ENCODE results near the gene STBD1.
"Not testable (repeated sequence)": the region's sequence is repeated elsewhere in the genome, so short reads cannot be mapped to it uniquely, and the experiment has no call there.

The STBD1 gene

DNA sequence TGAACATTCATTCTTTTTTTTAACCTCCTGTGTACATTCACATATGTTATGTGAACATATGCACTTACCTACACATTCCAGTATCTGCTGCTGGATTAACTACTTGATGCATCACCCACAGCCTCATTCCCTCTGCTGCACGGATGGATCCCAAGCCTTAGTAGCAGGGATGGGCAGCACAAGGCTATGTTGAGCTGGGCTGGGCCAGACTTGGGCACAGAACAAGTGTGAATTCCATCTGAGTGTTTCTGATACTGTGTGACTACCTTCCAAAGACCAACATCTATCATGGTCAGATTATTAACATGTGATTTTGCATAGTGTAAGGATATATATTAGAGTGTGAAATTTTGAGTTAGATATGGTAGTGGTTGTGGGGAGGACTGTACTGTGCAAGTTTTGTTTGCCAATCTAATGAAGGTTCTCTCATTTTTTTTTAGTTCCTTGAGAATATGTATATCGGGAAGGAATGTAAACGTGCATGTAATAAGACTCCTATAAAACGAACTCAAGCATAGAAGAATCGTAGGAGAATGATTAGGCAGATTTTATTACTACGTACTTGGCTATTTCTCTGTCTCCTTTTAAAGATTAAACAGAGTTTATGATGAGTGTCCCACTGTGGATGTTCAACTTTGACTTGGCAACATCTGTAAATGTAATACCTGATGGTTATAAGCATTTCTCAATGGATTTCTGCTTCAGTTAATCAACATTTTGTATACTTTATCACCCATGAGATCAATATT, 23.4 kb upstream of the STBD1 start:
- DNase-seq (ENCODE audit: insufficient read length, low spot score) (no peak), FAIRE-seq (no peak)

- FAIRE-seq (no peak), DNase-seq (ENCODE audit: insufficient read length, low spot score) (no peak)
Observed at GRCh38 chr4:76283900-76284299, 22.6 kb upstream of the STBD1 start.

GRCh38 chr4:76287811-76288210, 18.7 kb upstream of the STBD1 start:
- DNase-seq (ENCODE audit: insufficient read length, low spot score); FAIRE-seq: not testable (repeated sequence)

- FAIRE-seq: no peak
- no peak for DNase-seq (ENCODE audit: insufficient read length, low spot score)
Observed at GRCh38 chr4:76292730-76293129, 13.8 kb upstream of the STBD1 start.

- no peak for FAIRE-seq
- DNase-seq (ENCODE audit: insufficient read length, low spot score): no peak
Observed at GRCh38 chr4:76293772-76294171, 12.8 kb upstream of the STBD1 start.

GRCh38 chr4:76296286-76296820, 10.2 kb upstream of the STBD1 start:
- FAIRE-seq (no peak), DNase-seq (ENCODE audit: insufficient read length, low spot score) (no peak)

- no peak for DNase-seq (ENCODE audit: insufficient read length, low spot score)
- FAIRE-seq: no peak
Observed at GRCh38 chr4:76298227-76298626, 8.3 kb upstream of the STBD1 start.

GRCh38 chr4:76300012-76300411, 6.5 kb upstream of the STBD1 start:
- no peak for DNase-seq (ENCODE audit: insufficient read length, low spot score)
- no peak for FAIRE-seq

- peak; percentile 59 for DNase-seq (ENCODE audit: insufficient read length, low spot score)
- FAIRE-seq: no peak
Observed at GRCh38 chr4:76301068-76301774, 5.3 kb upstream of the STBD1 start.

- FAIRE-seq (no peak), DNase-seq (ENCODE audit: insufficient read length, low spot score) (no peak)
Observed at GRCh38 chr4:76301775-76302162, 4.8 kb upstream of the STBD1 start.

DNA sequence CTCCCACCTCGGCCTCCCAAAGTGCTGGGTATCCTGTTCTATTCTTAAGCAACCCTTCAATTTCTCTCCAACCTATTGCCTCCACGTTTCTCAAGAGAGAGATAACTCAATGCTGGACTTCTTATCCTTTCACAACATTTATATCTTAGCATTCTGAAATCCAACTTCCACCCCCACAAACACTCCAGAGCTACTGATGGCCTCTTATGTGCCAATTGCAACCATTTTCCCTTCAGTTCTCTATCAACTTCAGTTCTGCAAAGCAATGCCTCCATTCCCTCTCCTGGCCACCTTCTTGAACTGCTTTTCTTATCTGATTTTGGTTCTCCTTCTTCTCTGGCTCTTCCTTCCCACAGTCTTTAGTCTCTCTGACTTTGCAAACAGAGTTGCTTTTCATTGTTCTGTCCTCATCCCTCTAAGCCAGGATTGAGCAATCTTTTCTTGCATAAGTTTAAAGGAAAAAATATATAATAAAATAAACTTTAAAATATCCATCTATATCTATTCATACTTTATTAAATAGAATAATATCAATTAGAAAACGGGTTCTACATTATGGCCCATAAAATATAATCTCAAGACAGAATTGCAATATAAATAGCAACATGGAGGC, 3.6 kb upstream of the STBD1 start:
- FAIRE-seq (no peak), DNase-seq (ENCODE audit: insufficient read length, low spot score) (no peak)

DNA sequence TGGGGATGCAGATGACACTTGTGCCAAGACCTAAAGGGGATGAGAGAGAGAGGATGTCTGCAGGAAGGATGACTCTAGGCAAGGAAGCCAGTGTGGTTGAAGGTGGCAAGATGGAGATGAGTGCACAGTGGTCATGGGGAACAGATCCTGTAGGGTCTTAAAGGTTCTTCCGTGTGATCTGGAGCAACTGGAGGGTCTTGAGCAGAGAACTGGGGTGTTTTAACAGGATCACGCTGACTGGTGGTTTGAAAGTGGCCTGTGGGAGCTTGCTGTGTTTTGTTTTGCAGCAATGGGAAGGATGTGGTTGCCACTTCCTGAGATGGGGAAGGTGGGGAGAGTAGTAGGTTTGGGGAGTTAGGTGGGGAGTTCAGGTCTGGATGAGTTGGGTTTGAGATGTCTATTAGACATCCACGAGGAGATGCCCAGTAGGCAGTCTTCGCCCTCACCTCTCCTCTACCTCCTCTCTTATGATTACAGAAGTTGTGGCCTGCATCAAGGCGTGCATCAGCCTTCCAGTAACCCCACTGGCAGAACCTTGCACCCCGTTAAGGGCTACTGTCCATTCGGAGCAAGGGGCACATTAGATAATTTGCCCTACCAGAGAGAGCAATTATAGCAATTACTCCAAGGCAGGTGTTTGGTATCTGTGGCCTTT, 1.4 kb upstream of the STBD1 start:
- FAIRE-seq: no peak
- DNase-seq (ENCODE audit: insufficient read length, low spot score): no peak

GRCh38 chr4:76306882-76307659, 538 bp downstream of the STBD1 start:
- peak; percentile 32 for DNase-seq (ENCODE audit: insufficient read length, low spot score)
- FAIRE-seq: no peak

- FAIRE-seq (no peak), DNase-seq (ENCODE audit: insufficient read length, low spot score) (no peak)
Observed at GRCh38 chr4:76307660-76308014, 1.1 kb downstream of the STBD1 start.

- FAIRE-seq: no peak
- no peak for DNase-seq (ENCODE audit: insufficient read length, low spot score)
Observed at GRCh38 chr4:76308548-76308947, 2.0 kb downstream of the STBD1 start.

GRCh38 chr4:76309939-76310550, 3.5 kb downstream of the STBD1 start:
- DNase-seq (ENCODE audit: insufficient read length, low spot score): no peak
- FAIRE-seq: no peak

DNA sequence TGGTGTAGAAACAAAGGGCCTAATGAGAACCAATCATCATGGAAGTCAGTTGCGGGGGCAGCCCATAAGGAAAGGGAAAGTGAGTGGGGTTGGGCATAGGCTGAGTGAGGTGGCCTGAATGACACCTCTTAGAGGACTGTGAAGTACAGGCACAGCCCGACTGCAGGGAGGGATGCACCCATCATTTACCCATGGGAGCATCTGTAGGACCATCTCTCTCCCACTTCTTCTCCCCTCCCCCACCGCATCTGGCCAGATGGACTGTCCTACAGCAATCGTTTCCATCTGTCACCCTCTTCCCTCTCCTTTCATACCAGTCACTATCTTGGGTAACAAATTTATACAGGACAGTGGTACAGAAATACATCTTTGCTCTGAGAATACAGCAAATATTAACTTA, 4.2 kb downstream of the STBD1 start:
- FAIRE-seq: no peak
- no peak for DNase-seq (ENCODE audit: insufficient read length, low spot score)

- DNase-seq (ENCODE audit: insufficient read length, low spot score) (no peak), FAIRE-seq (no peak)
Observed at GRCh38 chr4:76311896-76312331, 5.4 kb downstream of the STBD1 start.

GRCh38 chr4:76312457-76312856, 5.9 kb downstream of the STBD1 start:
- FAIRE-seq: no peak

GRCh38 chr4:76313547-76313946, 7.0 kb downstream of the STBD1 start:
- FAIRE-seq: no peak
- no peak for DNase-seq (ENCODE audit: insufficient read length, low spot score)

More at GRCh38 chr4:76312457-76312856, 5.9 kb downstream of the STBD1 start:
- no peak for DNase-seq (ENCODE audit: insufficient read length, low spot score)
